ENCODE results near the gene SLMAP.

SLMAP gene

DNA sequence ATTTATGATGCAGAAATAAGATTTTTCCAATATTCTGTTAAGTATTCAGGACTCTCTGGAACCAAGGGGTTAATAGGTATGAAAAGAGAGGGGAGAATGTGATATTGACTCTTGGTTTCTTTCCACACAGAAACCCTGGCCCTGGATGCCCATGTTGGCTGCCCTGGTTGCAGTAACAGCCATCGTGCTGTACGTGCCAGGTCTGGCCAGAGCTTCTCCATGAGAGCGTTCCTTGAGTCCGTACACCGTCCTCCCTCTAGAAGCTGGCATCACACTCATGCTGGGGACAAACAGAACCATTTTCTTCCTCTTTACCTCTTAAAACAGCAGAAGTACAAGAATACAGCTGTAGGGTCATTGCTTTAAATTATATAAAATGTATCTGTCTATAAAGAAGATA lies 171.1 kb downstream of the SLMAP start:
- TF ChIP-seq TAF1 (IDR thresholded peaks at IDR 0.05; ENCODE audit: low read depth) = no peak
- TF ChIP-seq, protein P1, sequence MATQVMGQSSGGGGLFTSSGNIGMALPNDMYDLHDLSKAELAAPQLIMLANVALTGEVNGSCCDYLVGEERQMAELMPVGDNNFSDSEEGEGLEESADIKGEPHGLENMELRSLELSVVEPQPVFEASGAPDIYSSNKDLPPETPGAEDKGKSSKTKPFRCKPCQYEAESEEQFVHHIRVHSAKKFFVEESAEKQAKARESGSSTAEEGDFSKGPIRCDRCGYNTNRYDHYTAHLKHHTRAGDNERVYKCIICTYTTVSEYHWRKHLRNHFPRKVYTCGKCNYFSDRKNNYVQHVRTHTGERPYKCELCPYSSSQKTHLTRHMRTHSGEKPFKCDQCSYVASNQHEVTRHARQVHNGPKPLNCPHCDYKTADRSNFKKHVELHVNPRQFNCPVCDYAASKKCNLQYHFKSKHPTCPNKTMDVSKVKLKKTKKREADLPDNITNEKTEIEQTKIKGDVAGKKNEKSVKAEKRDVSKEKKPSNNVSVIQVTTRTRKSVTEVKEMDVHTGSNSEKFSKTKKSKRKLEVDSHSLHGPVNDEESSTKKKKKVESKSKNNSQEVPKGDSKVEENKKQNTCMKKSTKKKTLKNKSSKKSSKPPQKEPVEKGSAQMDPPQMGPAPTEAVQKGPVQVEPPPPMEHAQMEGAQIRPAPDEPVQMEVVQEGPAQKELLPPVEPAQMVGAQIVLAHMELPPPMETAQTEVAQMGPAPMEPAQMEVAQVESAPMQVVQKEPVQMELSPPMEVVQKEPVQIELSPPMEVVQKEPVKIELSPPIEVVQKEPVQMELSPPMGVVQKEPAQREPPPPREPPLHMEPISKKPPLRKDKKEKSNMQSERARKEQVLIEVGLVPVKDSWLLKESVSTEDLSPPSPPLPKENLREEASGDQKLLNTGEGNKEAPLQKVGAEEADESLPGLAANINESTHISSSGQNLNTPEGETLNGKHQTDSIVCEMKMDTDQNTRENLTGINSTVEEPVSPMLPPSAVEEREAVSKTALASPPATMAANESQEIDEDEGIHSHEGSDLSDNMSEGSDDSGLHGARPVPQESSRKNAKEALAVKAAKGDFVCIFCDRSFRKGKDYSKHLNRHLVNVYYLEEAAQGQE (IDR thresholded peaks at IDR 0.05; ENCODE audit: low read depth) = no peak
- TF ChIP-seq CEBPB (IDR thresholded peaks at IDR 0.05) = no peak
- TF ChIP-seq, protein P2, sequence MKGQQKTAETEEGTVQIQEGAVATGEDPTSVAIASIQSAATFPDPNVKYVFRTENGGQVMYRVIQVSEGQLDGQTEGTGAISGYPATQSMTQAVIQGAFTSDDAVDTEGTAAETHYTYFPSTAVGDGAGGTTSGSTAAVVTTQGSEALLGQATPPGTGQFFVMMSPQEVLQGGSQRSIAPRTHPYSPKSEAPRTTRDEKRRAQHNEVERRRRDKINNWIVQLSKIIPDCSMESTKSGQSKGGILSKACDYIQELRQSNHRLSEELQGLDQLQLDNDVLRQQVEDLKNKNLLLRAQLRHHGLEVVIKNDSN (IDR thresholded peaks at IDR 0.05) = no peak
- no peak for TF ChIP-seq EP300 (IDR thresholded peaks at IDR 0.05; ENCODE audit: borderline replicate concordance)
- TF ChIP-seq ZBTB7A (IDR thresholded peaks at IDR 0.05; ENCODE audit: low read depth) = no peak
- no peak for TF ChIP-seq EGR1 (IDR thresholded peaks at IDR 0.05)
- TF ChIP-seq TEAD4 (IDR thresholded peaks at IDR 0.05) = no peak
- no peak for TF ChIP-seq RAD21 (IDR thresholded peaks at IDR 0.05; ENCODE audit: low read depth)
- no peak for TF ChIP-seq NFIC (IDR thresholded peaks at IDR 0.05)
- TF ChIP-seq, protein P3, sequence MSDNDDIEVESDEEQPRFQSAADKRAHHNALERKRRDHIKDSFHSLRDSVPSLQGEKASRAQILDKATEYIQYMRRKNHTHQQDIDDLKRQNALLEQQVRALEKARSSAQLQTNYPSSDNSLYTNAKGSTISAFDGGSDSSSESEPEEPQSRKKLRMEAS (IDR thresholded peaks at IDR 0.05) = no peak

DNA sequence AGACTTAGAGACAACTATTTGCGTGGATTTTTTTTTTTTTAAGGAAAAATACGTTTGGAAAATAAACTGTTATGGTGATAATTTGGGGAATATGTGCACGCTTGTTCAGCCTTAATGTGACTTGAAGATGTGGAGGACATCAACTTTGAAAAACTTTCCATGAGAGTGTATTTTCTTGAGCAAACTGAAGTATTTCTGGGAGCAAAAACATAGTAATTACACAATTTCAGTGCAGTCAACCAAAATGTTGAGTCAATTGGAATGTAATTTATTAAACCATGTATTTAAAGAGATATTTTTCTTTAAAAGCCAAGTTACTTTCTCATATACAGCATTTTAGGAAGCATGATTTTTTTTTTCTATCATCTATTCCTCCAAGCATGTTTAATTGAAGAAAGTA lies 171.8 kb downstream of the SLMAP start:
- TF ChIP-seq TEAD4 (IDR thresholded peaks at IDR 0.05) (no peak), ZBTB7A (IDR thresholded peaks at IDR 0.05; ENCODE audit: low read depth) (no peak), FOXM1 (IDR thresholded peaks at IDR 0.05; ENCODE audit: borderline replicate concordance, low read depth) (no peak), NFIC (IDR thresholded peaks at IDR 0.05) (no peak)
- TF ChIP-seq, protein P3 (IDR thresholded peaks at IDR 0.05) = no peak

DNA sequence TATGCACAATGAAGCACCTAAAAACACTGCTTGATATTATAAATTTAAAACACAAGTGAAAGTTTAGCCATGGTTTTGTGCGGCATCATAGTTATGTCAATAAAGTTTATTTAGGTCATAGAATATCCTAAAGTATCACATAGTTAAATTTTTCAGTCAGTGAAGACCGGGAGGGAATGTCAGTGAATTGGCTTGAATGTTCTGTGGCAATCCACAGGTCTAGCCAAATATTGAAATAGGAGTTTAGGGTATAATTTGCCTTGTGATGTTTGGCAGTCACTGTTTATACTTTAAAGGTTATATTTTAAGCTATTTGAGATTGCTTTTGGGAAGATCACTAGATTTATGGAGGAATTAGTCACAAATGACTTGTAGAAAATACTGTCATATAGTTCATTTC lies 172.4 kb downstream of the SLMAP start:
- no peak for TF ChIP-seq YY1 (IDR thresholded peaks at IDR 0.05; ENCODE audit: low read depth)
- no peak for TF ChIP-seq TAF1 (IDR thresholded peaks at IDR 0.05; ENCODE audit: low read depth)
- no peak for TF ChIP-seq FOXM1 (IDR thresholded peaks at IDR 0.05; ENCODE audit: borderline replicate concordance, low read depth)
- TF ChIP-seq CREB1 (IDR thresholded peaks at IDR 0.05; ENCODE audit: low read depth) = no peak

DNA sequence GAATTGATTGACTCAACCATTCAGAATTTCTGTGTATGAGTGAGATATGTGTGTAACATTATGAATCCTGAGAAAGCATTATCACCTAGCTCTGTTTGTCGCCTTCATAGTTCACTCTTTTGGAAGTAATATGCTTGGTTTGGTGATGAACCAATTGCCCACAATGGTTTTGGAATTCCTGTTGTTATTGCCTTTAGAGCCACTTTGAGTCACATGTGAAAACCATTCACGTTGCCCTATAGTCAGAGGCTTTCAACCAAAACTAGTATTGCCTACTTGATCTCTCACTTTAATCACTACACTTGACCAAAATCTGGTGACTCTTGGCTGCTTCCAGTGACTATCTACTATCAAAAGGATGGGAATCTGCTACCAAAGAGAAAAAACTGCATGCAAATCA lies 173.9 kb downstream of the SLMAP start:
- TF ChIP-seq EGR1 (IDR thresholded peaks at IDR 0.05) (no peak), CREB1 (IDR thresholded peaks at IDR 0.05; ENCODE audit: low read depth) (no peak), TCF12 (IDR thresholded peaks at IDR 0.05; ENCODE audit: low read depth) (no peak), ZBTB7A (IDR thresholded peaks at IDR 0.05; ENCODE audit: low read depth) (no peak), RAD21 (IDR thresholded peaks at IDR 0.05; ENCODE audit: low read depth) (no peak), FOXM1 (IDR thresholded peaks at IDR 0.05; ENCODE audit: borderline replicate concordance, low read depth) (no peak), CEBPB (IDR thresholded peaks at IDR 0.05) (no peak), YY1 (IDR thresholded peaks at IDR 0.05; ENCODE audit: low read depth) (no peak), NFIC (IDR thresholded peaks at IDR 0.05) (no peak), EP300 (IDR thresholded peaks at IDR 0.05; ENCODE audit: borderline replicate concordance) (no peak), TAF1 (IDR thresholded peaks at IDR 0.05; ENCODE audit: low read depth) (no peak)
- TF ChIP-seq, protein P2 (IDR thresholded peaks at IDR 0.05) = no peak
- TF ChIP-seq, protein P1 (IDR thresholded peaks at IDR 0.05; ENCODE audit: low read depth) = no peak

DNA sequence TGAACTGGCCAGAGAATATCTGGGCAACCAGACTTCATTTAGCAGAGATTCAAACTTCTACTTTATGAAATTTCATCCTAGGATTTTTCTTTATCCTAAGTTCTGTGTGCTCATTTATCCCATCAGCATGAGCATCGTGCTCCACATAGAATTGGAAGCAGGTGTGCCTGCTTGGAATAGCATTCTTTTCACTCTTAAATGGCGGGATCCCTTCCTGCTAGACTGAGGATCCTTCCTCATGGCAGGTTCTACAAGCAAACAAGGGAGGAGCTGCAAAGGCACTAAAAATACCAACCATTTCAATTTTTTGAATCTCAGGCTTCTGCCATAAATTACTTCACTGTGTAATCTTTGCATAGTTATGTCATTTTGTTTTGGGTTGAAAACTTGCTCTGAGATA lies 177.5 kb downstream of the SLMAP start:
- TF ChIP-seq CREB1 (IDR thresholded peaks at IDR 0.05; ENCODE audit: low read depth) (no peak), YY1 (IDR thresholded peaks at IDR 0.05; ENCODE audit: low read depth) (no peak), RAD21 (IDR thresholded peaks at IDR 0.05; ENCODE audit: low read depth) (no peak)
- TF ChIP-seq, protein P2 (IDR thresholded peaks at IDR 0.05) = no peak

DNA sequence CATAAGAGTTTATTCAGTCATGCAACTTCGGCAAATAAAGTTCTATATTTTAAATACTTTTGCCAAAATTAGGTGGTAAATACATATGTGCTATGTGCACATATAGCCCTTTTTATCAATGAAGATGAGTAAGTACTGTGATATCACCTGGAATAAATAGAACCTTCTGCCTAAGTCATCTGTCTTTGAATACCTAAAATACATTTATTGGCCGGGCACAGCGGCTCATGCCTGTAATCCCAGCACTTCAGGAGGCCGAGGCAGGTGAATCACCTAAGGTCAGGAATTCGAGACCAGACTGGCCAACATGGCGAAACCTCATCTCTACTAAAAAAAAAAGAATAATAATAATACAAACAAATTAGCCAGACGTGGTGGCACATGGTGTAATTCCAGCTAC lies 178.3 kb downstream of the SLMAP start:
- no peak for TF ChIP-seq CEBPB (IDR thresholded peaks at IDR 0.05)

DNA sequence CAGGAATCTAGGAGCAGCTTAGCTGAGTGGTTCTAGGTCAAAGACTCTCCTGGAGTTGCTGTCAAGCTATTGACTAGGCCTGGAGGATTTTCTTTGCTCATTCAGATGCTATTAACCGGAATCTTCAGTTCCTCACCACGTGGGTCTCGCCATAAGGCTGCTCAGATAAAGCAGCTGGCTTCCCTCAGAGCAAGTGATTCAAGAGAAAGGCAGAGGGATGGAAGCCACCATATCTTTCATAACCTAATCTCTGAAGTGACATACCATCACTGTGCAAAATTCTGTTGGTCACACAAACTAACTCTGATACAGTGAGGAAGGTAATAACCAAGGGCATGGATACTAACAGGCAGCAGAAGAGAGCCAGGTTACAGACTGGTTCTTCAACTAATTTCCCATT lies 179.4 kb downstream of the SLMAP start:
- TF ChIP-seq, protein P2 (IDR thresholded peaks at IDR 0.05) = no peak
- TF ChIP-seq RAD21 (IDR thresholded peaks at IDR 0.05; ENCODE audit: low read depth) = no peak
- TF ChIP-seq EP300 (IDR thresholded peaks at IDR 0.05; ENCODE audit: borderline replicate concordance) = no peak
